Pulmonary artery endothelial cell (primary cell): ENCODE results near the gene C2orf80. TPM values are rescaled to one million over a fixed set of nuclear protein-coding genes. Genes with fewer than 3 reads are reported as not detected.
"Not testable (repeated sequence)": the region's sequence is repeated elsewhere in the genome, so short reads cannot be mapped to it uniquely, and the experiment has no call there.

Experiments used
- DNase-seq: peaks from one replicate; pipeline ENCODE4 v3.0.0-alpha.2; 2011; ENCODE audit warnings: low read depth, low spot score
- total RNA-seq: library from RNA; depleted of rRNA; stranded (reverse); fragments of >200 nt; gene quantifications from 2 replicates; pipeline ENCODE4 v1.2.3, GENCODE V29; 2014

C2orf80 gene
- total RNA-seq, 1 donor from 2014 or later, result not detected

GRCh38 chr2:208179028-208179609 is 10.7 kb downstream of the C2orf80 start:
- DNase-seq, result no peak

DNA sequence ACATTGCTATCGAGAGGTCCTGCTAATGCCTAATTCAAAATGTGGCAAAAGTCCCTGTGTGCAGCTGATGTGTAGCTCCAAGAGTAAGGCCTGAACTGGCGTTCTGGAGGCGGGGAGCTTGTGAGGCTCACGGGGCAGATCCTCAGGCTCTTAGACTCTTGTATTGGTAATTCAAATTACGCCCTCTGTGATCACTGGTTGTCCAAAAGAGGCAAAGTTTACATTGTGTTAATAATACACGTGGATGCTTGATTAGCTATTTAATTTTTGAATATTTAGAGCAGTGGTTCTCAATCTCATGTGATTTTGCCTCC is 14.0 kb downstream of the C2orf80 start:
- DNase-seq, result no peak

DNA sequence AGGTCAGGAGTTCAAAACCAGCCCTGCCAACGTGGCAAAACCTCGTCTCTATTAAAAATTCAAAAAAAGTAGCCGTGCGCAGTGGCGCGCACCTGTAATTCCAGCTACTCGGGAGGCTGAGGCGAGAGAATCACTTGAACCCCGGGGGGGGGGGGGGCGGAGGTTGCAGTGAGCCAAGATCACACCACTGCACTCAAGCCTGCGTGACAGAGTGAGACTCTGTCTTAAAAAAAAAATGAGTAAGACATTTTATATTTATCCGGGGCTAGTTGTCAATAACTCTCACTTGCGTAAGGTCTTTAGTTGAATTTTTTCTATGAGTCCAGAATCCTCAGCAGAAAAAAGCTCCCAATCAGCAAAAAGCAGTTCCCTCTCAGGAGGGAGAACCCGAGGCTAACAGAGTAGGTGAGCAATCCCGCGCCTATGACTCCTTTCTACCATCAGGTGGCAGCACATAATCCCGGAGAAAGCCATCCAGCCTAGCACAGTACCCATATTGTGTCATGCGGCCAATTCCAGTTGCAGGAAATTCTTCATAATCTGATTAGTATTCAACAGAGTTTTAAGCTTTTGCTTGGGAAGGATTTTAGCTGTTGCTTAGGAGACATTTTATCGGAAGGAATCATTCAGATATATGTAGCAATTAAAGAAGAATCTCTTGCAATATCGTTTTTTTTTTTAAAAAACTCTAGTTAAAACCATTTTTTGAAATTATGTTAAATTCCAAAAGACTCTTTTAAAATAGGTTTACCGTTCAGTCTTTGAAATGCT is 14.6 kb downstream of the C2orf80 start:
- DNase-seq, result peak; percentile 33

GRCh38 chr2:208174144-208174543 is 15.7 kb downstream of the C2orf80 start:
- DNase-seq, result no peak

DNA sequence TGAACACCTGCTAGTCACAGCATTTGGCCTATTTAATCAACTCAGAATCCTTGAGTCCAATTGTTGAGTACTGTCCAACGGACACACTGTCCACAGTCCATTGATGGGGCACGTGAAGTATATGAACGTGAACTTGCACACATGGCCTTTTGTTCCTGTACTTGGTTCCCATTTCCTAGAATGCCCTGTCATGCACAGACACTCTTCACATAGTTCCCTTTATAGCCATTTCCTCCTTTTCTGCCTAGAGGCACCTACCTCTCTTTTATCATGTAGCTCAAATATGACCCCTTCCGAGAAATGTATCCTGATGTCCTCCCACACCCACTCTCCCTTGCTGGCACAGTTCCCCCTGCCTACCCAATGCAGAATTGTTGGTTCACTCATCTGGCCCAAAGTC is 17.7 kb downstream of the C2orf80 start:
- no peak for DNase-seq

- no peak for DNase-seq
These were observed 24.7 kb downstream of the C2orf80 start for GRCh38 chr2:208164951-208165755.

- no peak for DNase-seq
These were observed 26.3 kb downstream of the C2orf80 start, which contains the start of gene CRYGA for GRCh38 chr2:208163489-208163888. CRYGA (minus strand) TSS chr2:208163589; CDS start chr2:208163556, 33 bp downstream.

- no peak for DNase-seq
These were observed 33.4 kb downstream of the C2orf80 start for GRCh38 chr2:208156439-208156838.

DNA sequence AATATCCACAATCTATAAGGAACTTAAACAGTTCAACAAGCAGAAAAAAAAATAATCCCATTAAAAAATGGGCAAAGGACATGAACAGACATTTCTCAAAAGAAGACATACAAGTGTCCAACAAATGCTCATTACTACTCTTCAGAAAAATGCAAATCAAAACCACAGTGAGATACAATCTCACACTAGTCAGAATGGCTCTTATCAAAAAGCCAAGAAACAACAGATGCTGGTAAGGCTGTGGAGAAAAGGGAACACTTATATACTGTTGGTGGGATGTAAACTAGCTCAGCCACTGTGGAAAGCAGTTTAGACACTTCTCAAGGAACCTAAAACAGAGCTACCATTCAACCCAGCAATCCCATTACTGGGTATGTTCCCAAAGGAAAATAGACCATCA is 36.7 kb downstream of the C2orf80 start:
- DNase-seq, result no peak

GRCh38 chr2:208150956-208151355 is 38.9 kb downstream of the C2orf80 start:
- no peak for DNase-seq

DNA sequence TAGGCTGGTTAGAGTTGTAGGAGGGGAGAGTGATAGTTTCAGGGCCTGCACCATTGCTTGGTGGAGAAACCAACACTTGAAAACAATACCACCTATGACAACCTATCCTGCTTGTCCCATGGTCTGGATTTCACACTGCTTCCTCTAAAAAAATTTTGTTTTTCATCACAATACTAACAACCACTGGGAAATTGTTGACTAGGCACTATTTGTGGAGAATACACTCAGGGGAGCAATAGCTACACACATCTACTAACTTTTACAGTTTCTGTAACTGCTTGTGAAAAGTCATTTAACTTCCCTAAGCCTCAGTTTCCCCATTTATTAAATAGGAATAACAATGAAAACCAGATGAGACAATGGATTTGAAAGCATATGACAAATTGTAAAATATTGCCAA is 39.7 kb downstream of the C2orf80 start:
- no peak for DNase-seq

DNA sequence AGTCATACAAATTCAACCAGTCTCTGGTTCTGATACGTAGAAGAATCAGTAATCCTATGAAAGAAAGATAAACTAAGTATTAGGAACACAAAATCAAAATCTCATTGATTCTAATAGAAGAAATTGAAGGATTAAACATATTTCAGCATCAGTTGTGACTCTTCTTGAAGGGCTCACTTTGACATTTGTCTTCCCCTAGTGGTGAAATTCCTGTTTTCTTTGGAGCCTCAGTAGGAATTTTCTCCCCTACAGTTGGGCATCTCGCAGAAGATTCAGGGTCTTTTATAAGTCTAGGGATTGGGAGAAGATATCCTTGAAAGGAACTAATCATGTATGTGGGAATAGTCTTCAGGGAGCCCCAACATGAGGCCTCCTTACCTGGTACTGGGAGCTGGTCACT is 41.0 kb downstream of the C2orf80 start:
- no peak for DNase-seq

GRCh38 chr2:208147759-208148158 is 42.1 kb downstream of the C2orf80 start:
- no peak for DNase-seq

DNA sequence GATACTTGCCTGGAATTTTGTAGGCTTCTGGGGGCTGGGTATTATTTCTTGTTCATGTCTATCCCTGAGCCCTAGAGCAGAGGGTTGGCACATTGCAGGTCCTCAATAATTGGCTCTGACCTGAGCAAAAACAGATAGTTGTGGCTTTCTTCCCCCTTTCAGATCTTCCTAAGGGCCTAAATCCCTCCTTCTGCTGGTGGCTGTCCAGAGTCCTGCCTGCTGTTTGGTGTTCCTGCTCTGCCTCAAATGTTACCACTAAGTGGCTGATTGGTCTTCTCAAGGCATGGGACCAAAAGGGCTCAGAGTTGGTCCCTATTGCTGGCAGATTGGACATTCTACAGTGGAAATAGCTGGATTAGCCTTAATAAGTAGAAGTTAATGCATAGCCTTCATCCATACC is 42.8 kb downstream of the C2orf80 start:
- no peak for DNase-seq

DNA sequence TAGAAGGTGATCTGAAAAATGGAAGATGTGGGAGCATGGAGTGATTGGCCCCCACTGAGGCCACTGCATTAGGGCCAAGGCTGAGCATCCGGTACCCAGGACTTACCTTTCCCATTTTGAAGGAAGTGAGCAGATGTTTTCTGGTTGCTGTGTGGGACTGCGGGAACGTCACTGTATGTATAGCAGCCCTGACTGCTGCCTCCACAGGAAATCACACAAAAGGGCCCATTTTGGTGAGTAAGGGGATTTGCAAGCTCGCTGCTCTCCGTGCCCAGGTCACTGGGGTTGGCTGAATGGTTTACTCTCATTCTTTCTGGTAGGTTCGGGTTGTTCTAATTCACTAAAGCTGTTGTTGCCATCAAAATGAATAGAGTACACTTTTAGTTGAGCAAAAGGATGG is 43.8 kb downstream of the C2orf80 start, which contains the start of gene CRYGB:
Gene CRYGB (minus strand): TSS at position 153 of the 400 bp plus-strand sequence. CDS start 38 bp downstream, at position 115.
- DNase-seq, result no peak

GRCh38 chr2:208142925-208143799 is 46.7 kb downstream of the C2orf80 start:
- DNase-seq, result no peak

GRCh38 chr2:208142240-208142924 is 47.4 kb downstream of the C2orf80 start:
- no peak for DNase-seq

DNA sequence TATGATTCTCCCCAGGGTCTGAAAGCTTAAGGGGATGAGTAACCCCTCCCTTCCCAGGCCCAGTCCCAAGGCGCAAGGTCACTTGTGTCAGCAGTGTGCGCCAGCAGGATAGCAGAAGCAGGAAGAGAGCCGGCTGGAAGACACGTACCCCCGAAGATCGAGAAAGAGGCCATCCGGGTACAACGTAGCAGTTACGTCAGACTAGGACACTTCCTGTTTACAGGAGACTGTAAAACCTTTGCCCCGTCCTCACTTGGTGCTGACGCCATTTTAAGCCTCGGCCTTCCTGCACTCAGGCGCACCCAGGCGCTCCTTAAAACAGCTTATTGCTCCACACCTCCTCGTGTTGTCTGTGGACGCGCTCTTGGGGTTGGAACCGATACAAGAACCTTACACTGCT is 50.4 kb downstream of the C2orf80 start:
- no peak for DNase-seq

- not testable (repeated sequence) for DNase-seq
These were observed 51.5 kb downstream of the C2orf80 start for GRCh38 chr2:208138334-208138733.

GRCh38 chr2:208136716-208137094 is 53.1 kb downstream of the C2orf80 start:
- DNase-seq, result no peak
